ENCODE data around the gene FBLIM1.

DNA sequence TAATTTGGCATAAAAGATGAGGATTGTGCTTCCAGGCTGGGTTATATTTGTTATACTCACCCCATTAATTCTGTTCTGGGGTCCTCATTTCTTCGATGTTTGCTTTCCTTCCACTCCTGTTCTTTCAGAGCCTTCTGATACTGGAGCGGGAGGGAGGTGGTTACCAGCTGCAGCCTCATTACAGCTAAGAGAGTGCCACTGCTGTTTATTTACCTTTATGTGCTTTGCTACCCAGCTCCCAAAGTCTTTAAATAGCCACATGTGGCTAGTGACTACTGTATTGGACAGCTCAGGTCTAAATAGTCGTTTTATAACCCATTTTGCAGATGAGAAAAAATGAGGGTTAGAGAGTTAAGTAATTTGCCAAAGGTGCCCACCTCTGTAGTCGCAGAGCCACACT lies 49.4 kb upstream of the FBLIM1 start:
- TF ChIP-seq, protein P1, sequence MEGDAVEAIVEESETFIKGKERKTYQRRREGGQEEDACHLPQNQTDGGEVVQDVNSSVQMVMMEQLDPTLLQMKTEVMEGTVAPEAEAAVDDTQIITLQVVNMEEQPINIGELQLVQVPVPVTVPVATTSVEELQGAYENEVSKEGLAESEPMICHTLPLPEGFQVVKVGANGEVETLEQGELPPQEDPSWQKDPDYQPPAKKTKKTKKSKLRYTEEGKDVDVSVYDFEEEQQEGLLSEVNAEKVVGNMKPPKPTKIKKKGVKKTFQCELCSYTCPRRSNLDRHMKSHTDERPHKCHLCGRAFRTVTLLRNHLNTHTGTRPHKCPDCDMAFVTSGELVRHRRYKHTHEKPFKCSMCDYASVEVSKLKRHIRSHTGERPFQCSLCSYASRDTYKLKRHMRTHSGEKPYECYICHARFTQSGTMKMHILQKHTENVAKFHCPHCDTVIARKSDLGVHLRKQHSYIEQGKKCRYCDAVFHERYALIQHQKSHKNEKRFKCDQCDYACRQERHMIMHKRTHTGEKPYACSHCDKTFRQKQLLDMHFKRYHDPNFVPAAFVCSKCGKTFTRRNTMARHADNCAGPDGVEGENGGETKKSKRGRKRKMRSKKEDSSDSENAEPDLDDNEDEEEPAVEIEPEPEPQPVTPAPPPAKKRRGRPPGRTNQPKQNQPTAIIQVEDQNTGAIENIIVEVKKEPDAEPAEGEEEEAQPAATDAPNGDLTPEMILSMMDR (IDR thresholded peaks at IDR 0.05): no peak
- TF ChIP-seq EP300 (IDR thresholded peaks at IDR 0.05) (no peak), POLR2A (IDR thresholded peaks at IDR 0.05) (no peak)

Measured in stomach (tissue), 4 donors.